K562 (cell line): ENCODE data around the gene TUBA1B. TPM values are rescaled to one million over a fixed set of nuclear protein-coding genes. Genes with fewer than 3 reads are reported as not detected.

Experiments used
- ARID1B ChIP-seq: fragments of 450-650 bp; IDR thresholded peaks from 2 replicates; pipeline ENCODE4 v1.6.1; 2016; ENCODE audit warnings: antibody characterized with exemption, mild to moderate bottlenecking, inconsistent platforms
- FOXP1 ChIP-seq: sonication (generic); formaldehyde crosslinking; IDR thresholded peaks from 2 replicates; pipeline ENCODE4 v1.8.0; 2022; ENCODE audit warnings: mild to moderate bottlenecking, missing genetic modification reagents
- NR2C1 ChIP-seq, 2 experiments: fragments of 450-650 bp; IDR thresholded peaks; 2 replicates each; pipeline ENCODE4 v1.6.1; 2017; ENCODE audit warnings: mild to moderate bottlenecking in 2 of 2, antibody characterized with exemption in 1 of 2, inconsistent platforms in 1 of 2, missing compliant biosample characterization in 1 of 2, missing genetic modification characterization in 1 of 2
- PTBP1 ChIP-seq: fragments of 200-400 bp; formaldehyde crosslinking; IDR thresholded peaks from 2 replicates; pipeline ENCODE4 v1.6.1; 2017; ENCODE audit warnings: low read depth, low read length
- SMAD4 ChIP-seq: fragments of 250-450 bp; sonication (Bioruptor Pico); conservative IDR thresholded peaks from 2 replicates; pipeline ENCODE4 v1.8.0; 2021; ENCODE audit warnings: inconsistent platforms, mild to moderate bottlenecking, moderate library complexity
- SRF ChIP-seq, 2 experiments: fragments of 250-450, 450-650 bp in 1 of 2; sonication (Bioruptor Pico) in 1 of 2; sonication (generic) in 1 of 2; formaldehyde crosslinking; IDR thresholded peaks; 2 replicates each; pipeline versions ENCODE4 v1.5.0 to v1.5.1; 2020 to 2022; ENCODE audit warnings: mild to moderate bottlenecking in 1 of 2, missing genetic modification reagents in 1 of 2
- TOE1 ChIP-seq, 2 experiments: fragments of 450-650 bp in 1 of 2; sonication (generic) in 1 of 2; formaldehyde crosslinking in 1 of 2; IDR thresholded peaks; 2 replicates each; pipeline versions ENCODE4 v1.7.1 to v1.8.0; 2016 to 2022; ENCODE audit warnings: borderline replicate concordance in 2 of 2, mild to moderate bottlenecking in 2 of 2, antibody characterized with exemption in 1 of 2, inconsistent platforms in 1 of 2, low read depth in 1 of 2, missing genetic modification reagents in 1 of 2, moderate library complexity in 1 of 2
- ZNF551 ChIP-seq: fragments of 250-450 bp; sonication (Bioruptor Pico); IDR thresholded peaks from 2 replicates; pipeline ENCODE4 v1.5.0; 2021; ENCODE audit warnings: mild to moderate bottlenecking, moderate library complexity
- polyA plus RNA-seq, 8 experiments: library from polyadenylated mRNA; depleted of rRNA in 4 of 8; stranded (reverse) in 5 of 8; unstranded in 3 of 8; fragments of >200 nt; fragmentation: Nextera tagmentation in 2 of 8; fragmentation: Illumina TruSeq in 1 of 8; extraction: Ambion mirVana in 2 of 8; extraction: Trizol in 1 of 8; gene quantifications; 2 replicates each; pipeline versions ENCODE4 v1.2.1 to v1.2.3, GENCODE V29; 2011 to 2014; ENCODE audit warnings: inconsistent platforms in 1 of 8, missing spikeins in 1 of 8
- total RNA-seq, 7 experiments: library from RNA; depleted of rRNA in 6 of 7; stranded (reverse); fragments of >200 nt in 6 of 7; fragmentation: Illumina TruSeq in 2 of 7; extraction: Trizol in 2 of 7; gene quantifications; 2 replicates each; pipeline versions ENCODE4 v1.2.1 to v1.2.3, GENCODE V29; 2011 to 2021; ENCODE audit warnings: low replicate concordance in 1 of 7
- TF ChIP-seq, protein P1 (sequence below): fragments of 200-600 bp; sonication (generic); IDR thresholded peaks from one replicate; pipeline ENCODE4 v1.6.1; 2012; ENCODE audit warnings: mild to moderate bottlenecking, low read depth, low read length, inconsistent platforms
- TF ChIP-seq, protein P2 (sequence below): sonication (generic); formaldehyde crosslinking; IDR thresholded peaks from 2 replicates; pipeline ENCODE4 v1.8.0; 2023; ENCODE audit warnings: mild to moderate bottlenecking, missing genetic modification reagents

TUBA1B gene
- total and polyA plus RNA-seq, 9 of the 15 experiments (the other 6 are each of a cell fraction or from before 2014, with no cell fraction given), result 2,189 to 4,624 (median 2,628) TPM

DNA sequence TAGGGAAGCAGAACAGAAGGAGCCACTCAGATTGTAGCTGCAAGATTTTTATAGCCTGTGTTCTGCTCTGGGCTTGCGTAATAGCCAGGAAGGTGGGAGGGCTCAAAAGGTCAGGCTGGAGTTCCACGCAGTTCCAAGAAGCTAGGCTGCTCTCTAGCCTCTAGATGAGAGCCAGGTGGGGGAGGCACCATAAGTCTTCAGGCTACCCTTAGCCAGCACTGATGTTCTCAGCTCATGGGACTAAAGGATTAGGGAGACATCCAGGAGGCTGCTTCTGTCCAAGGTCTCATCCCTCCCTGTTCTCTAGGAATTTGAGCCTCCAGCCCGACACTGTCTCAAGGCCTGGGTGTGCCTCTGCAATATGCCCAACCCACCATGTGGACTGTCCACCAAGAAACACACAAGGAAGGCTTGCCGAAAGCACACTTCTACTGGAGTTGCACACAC lies 22.2 kb downstream of the TUBA1B start (continued):
- TF ChIP-seq, protein P1, sequence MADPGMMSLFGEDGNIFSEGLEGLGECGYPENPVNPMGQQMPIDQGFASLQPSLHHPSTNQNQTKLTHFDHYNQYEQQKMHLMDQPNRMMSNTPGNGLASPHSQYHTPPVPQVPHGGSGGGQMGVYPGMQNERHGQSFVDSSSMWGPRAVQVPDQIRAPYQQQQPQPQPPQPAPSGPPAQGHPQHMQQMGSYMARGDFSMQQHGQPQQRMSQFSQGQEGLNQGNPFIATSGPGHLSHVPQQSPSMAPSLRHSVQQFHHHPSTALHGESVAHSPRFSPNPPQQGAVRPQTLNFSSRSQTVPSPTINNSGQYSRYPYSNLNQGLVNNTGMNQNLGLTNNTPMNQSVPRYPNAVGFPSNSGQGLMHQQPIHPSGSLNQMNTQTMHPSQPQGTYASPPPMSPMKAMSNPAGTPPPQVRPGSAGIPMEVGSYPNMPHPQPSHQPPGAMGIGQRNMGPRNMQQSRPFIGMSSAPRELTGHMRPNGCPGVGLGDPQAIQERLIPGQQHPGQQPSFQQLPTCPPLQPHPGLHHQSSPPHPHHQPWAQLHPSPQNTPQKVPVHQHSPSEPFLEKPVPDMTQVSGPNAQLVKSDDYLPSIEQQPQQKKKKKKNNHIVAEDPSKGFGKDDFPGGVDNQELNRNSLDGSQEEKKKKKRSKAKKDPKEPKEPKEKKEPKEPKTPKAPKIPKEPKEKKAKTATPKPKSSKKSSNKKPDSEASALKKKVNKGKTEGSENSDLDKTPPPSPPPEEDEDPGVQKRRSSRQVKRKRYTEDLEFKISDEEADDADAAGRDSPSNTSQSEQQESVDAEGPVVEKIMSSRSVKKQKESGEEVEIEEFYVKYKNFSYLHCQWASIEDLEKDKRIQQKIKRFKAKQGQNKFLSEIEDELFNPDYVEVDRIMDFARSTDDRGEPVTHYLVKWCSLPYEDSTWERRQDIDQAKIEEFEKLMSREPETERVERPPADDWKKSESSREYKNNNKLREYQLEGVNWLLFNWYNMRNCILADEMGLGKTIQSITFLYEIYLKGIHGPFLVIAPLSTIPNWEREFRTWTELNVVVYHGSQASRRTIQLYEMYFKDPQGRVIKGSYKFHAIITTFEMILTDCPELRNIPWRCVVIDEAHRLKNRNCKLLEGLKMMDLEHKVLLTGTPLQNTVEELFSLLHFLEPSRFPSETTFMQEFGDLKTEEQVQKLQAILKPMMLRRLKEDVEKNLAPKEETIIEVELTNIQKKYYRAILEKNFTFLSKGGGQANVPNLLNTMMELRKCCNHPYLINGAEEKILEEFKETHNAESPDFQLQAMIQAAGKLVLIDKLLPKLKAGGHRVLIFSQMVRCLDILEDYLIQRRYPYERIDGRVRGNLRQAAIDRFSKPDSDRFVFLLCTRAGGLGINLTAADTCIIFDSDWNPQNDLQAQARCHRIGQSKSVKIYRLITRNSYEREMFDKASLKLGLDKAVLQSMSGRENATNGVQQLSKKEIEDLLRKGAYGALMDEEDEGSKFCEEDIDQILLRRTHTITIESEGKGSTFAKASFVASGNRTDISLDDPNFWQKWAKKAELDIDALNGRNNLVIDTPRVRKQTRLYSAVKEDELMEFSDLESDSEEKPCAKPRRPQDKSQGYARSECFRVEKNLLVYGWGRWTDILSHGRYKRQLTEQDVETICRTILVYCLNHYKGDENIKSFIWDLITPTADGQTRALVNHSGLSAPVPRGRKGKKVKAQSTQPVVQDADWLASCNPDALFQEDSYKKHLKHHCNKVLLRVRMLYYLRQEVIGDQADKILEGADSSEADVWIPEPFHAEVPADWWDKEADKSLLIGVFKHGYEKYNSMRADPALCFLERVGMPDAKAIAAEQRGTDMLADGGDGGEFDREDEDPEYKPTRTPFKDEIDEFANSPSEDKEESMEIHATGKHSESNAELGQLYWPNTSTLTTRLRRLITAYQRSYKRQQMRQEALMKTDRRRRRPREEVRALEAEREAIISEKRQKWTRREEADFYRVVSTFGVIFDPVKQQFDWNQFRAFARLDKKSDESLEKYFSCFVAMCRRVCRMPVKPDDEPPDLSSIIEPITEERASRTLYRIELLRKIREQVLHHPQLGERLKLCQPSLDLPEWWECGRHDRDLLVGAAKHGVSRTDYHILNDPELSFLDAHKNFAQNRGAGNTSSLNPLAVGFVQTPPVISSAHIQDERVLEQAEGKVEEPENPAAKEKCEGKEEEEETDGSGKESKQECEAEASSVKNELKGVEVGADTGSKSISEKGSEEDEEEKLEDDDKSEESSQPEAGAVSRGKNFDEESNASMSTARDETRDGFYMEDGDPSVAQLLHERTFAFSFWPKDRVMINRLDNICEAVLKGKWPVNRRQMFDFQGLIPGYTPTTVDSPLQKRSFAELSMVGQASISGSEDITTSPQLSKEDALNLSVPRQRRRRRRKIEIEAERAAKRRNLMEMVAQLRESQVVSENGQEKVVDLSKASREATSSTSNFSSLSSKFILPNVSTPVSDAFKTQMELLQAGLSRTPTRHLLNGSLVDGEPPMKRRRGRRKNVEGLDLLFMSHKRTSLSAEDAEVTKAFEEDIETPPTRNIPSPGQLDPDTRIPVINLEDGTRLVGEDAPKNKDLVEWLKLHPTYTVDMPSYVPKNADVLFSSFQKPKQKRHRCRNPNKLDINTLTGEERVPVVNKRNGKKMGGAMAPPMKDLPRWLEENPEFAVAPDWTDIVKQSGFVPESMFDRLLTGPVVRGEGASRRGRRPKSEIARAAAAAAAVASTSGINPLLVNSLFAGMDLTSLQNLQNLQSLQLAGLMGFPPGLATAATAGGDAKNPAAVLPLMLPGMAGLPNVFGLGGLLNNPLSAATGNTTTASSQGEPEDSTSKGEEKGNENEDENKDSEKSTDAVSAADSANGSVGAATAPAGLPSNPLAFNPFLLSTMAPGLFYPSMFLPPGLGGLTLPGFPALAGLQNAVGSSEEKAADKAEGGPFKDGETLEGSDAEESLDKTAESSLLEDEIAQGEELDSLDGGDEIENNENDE, result no peak
- TF ChIP-seq NR2C1 (IDR thresholded peaks at IDR 0.05), result no peak
- TF ChIP-seq NR2C1 (tag; IDR thresholded peaks at IDR 0.05), result peak; percentile 61
- TF ChIP-seq FOXP1, result 0 out of 2 replicates have a peak, but pooled peaks have one; percentile 22
- no peak for TF ChIP-seq TOE1 (IDR thresholded peaks at IDR 0.05; ENCODE audit: borderline replicate concordance)
- peak; percentile 84; the same call in 1 of the 2 replicates for TF ChIP-seq TOE1 (CRISPR knock-in tag; IDR thresholded peaks at IDR 0.05; ENCODE audit: borderline replicate concordance, low read depth)
- TF ChIP-seq, protein P2, sequence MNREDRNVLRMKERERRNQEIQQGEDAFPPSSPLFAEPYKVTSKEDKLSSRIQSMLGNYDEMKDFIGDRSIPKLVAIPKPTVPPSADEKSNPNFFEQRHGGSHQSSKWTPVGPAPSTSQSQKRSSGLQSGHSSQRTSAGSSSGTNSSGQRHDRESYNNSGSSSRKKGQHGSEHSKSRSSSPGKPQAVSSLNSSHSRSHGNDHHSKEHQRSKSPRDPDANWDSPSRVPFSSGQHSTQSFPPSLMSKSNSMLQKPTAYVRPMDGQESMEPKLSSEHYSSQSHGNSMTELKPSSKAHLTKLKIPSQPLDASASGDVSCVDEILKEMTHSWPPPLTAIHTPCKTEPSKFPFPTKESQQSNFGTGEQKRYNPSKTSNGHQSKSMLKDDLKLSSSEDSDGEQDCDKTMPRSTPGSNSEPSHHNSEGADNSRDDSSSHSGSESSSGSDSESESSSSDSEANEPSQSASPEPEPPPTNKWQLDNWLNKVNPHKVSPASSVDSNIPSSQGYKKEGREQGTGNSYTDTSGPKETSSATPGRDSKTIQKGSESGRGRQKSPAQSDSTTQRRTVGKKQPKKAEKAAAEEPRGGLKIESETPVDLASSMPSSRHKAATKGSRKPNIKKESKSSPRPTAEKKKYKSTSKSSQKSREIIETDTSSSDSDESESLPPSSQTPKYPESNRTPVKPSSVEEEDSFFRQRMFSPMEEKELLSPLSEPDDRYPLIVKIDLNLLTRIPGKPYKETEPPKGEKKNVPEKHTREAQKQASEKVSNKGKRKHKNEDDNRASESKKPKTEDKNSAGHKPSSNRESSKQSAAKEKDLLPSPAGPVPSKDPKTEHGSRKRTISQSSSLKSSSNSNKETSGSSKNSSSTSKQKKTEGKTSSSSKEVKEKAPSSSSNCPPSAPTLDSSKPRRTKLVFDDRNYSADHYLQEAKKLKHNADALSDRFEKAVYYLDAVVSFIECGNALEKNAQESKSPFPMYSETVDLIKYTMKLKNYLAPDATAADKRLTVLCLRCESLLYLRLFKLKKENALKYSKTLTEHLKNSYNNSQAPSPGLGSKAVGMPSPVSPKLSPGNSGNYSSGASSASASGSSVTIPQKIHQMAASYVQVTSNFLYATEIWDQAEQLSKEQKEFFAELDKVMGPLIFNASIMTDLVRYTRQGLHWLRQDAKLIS, result 0 out of 2 replicates have a peak, but pooled peaks have one; percentile 43
- TF ChIP-seq ZNF551 (CRISPR knock-in tag), result no peak
- peak; percentile 27; the same call in 1 of the 2 replicates for TF ChIP-seq ARID1B
- TF ChIP-seq SMAD4 (CRISPR knock-in tag), result peak; percentile 61
- TF ChIP-seq PTBP1, result no peak
- TF ChIP-seq SRF (CRISPR knock-in tag; IDR thresholded peaks at IDR 0.05), result peak in 1 of 2 experiments; percentile 29; a peak in 1 of 4 replicates
